Large intestine (tissue), 3 donors: Measurements from ENCODE around the gene APOL6. TPM values are rescaled to one million over a fixed set of nuclear protein-coding genes. Genes with fewer than 3 reads are reported as not detected.
"Not testable (repeated sequence)": the region's sequence is repeated elsewhere in the genome, so short reads cannot be mapped to it uniquely, and the experiment has no call there.

ENCODE experiments used
- DNase-seq, 2 donors: peaks; one replicate each; pipeline versions ENCODE4 v3.0.0 to v3.0.0-alpha.2; 2013
- H3K27ac ChIP-seq: one replicate; pipeline ENCODE4 v1.5.1; 2013; ENCODE audit warnings: low read length
- H3K27me3 ChIP-seq: 2 replicates; pipeline ENCODE4 v1.6.1; 2013; ENCODE audit warnings: low read length; ENCODE audit not compliant: control insufficient read depth, insufficient read depth
- H3K36me3 ChIP-seq: 2 replicates; pipeline ENCODE4 v1.6.1; 2013; ENCODE audit warnings: low read length; ENCODE audit not compliant: control insufficient read depth, insufficient read depth
- H3K4me1 ChIP-seq: one replicate; pipeline ENCODE4 v1.6.1; 2013; ENCODE audit warnings: low read length; ENCODE audit not compliant: control insufficient read depth, insufficient read depth
- H3K4me3 ChIP-seq: one replicate; pipeline ENCODE4 v1.5.1; 2013; ENCODE audit warnings: low read length
- H3K9me3 ChIP-seq: one replicate; pipeline ENCODE4 v1.6.1; 2013; ENCODE audit warnings: mild to moderate bottlenecking, low read depth, low read length, moderate library complexity; ENCODE audit not compliant: control insufficient read depth
- WGBS: methylation state at CpG from one replicate; pipeline ENCODE4 v1.1.5; 2013; ENCODE audit warnings: low lambda C conversion rate; ENCODE audit not compliant: insufficient coverage; 5-methylcytosine and 5-hydroxymethylcytosine counted together
- polyA plus RNA-seq: library from polyadenylated mRNA; unstranded; fragments of 120-200 nt; gene quantifications from one replicate; pipeline ENCODE4 v1.2.1, GENCODE V29; 2013

APOL6 gene
- polyA plus RNA-seq, 1 donor: 37.0 TPM

DNA sequence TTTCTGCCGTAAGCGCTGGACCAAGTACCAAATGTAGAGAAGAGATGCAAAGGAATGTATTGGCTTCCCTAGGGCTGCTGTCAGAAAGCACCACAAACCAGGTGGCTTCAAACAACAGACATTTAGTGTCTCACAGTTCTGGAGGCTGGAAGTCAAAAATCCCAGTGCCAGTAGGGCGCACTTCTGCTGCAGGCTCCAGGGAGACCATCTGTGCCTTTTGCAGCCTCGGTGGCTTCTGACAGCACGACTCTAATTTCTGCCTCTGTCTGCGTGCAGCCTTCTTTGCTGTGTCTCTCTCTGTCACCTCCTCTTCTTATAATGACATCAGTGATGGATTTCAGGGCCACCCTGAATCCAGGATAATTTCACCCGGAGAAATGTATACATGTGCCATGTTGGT is 2.8 kb downstream of the APOL6 start:
- WGBS: 100% methylated on average over 2 of the region's 7 CpGs
- Histone ChIP-seq H3K36me3 (peaks cover 8% of the 10 kb centered on the region), H3K9me3 (no peaks in the 10 kb centered on the region), H3K4me1 (peaks cover 15% of the 10 kb centered on the region), H3K27me3 (no peaks in the 10 kb centered on the region), H3K4me3 (no peak overlapping the region), H3K27ac (no peak overlapping the region)
- DNase-seq: no peak

DNA sequence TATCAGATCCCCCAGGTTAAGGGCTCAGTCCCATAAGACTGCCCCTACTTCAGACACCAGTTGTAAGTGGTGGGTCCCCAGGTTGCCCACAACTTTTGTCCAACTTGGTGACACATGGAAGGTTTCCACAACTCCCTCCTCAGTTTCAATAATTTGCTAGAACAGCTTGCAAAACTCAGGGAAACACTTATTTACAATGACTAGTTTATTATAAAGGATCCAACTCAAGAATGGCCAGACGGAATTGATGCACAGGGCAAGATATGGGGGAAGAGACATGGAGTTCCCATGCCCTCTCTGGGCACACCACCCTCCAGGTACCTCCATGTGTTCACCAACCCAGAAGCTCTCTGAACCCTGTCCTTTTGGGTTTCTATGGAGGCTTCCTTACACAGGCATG is 5.6 kb downstream of the APOL6 start:
- Histone ChIP-seq H3K4me1 (peaks cover 6% of the 10 kb centered on the region), H3K27me3 (no peaks in the 10 kb centered on the region), H3K9me3 (no peaks in the 10 kb centered on the region), H3K27ac (no peak overlapping the region), H3K36me3 (peaks cover 32% of the 10 kb centered on the region), H3K4me3 (no peak overlapping the region)
- WGBS: no CpG with 5 or more reads among the region's 1 CpG
- no peak for DNase-seq

DNA sequence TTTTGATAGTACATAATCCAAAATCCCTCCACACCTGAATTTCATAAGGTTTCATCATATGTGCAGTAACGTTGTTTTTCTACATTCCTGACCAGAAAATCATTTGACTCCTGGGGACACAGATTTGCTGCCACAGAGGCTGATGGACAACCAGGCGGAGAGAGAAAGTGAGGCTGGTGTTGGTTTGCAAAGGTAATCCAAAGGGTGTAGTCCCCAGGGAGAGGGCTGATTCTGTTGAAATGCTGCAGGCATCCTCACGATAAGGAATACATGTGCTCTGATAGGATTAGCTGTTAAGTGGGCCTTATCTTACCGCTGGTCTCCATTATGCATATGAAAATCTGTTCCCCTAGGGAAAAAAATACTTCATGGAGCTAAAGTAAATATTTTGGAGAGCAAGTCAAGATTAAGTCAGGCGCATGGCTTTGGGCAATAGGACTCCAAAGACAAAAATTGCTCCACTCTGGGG is 8.1 kb downstream of the APOL6 start:
- Histone ChIP-seq H3K27ac (no peak overlapping the region), H3K4me3 (no peak overlapping the region), H3K27me3 (no peaks in the 10 kb centered on the region), H3K36me3 (peaks cover 46% of the 10 kb centered on the region), H3K9me3 (no peaks in the 10 kb centered on the region), H3K4me1 (peaks cover 6% of the 10 kb centered on the region)
- no CpG with 5 or more reads among the region's 5 CpGs for WGBS
- DNase-seq: no peak

DNA sequence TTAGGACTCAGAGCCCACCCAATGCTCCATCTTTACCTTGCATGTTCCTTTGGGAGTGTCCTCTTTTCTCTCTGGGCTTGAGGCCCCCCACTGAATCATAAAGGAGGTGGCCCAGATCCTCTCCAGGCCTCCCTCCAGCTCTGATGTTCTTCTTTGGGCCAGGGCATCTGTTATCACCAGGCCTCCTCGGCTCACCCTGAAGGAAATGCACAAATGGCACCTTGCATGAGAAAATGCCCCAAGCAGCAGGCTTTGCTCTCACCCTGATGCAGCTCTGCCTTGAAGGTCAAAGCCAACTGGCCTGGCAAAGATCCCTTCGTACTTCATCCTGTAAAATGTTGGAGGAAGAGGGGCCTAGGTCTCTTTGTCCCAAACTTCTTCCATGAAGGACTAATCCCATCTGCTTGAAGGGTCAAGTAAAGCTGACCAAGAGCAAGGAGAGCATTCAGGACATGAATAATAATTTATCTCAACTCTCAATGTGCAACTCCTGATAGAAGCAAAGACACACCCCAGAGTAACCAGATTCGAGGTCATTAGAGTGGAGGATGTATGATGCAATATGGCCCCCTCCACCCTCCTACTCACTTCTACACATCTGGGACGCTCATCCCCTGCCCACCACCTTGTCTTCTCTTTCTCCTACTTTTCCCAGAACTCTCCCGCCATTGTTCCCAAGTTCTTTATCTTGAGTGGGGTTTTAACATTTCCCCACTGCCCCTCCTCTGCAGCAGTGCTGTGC is 9.5 kb downstream of the APOL6 start:
- H3K36me3 ChIP-seq: peaks cover 46% of the 10 kb centered on the region
- H3K9me3 ChIP-seq: no peaks in the 10 kb centered on the region
- no peaks in the 10 kb centered on the region for H3K27me3 ChIP-seq
- WGBS: no CpG with 5 or more reads among the region's 5 CpGs
- H3K4me3 ChIP-seq: no peak overlapping the region
- H3K27ac ChIP-seq: no peak overlapping the region
- DNase-seq: no peak
- H3K4me1 ChIP-seq: peaks cover 17% of the 10 kb centered on the region

DNA sequence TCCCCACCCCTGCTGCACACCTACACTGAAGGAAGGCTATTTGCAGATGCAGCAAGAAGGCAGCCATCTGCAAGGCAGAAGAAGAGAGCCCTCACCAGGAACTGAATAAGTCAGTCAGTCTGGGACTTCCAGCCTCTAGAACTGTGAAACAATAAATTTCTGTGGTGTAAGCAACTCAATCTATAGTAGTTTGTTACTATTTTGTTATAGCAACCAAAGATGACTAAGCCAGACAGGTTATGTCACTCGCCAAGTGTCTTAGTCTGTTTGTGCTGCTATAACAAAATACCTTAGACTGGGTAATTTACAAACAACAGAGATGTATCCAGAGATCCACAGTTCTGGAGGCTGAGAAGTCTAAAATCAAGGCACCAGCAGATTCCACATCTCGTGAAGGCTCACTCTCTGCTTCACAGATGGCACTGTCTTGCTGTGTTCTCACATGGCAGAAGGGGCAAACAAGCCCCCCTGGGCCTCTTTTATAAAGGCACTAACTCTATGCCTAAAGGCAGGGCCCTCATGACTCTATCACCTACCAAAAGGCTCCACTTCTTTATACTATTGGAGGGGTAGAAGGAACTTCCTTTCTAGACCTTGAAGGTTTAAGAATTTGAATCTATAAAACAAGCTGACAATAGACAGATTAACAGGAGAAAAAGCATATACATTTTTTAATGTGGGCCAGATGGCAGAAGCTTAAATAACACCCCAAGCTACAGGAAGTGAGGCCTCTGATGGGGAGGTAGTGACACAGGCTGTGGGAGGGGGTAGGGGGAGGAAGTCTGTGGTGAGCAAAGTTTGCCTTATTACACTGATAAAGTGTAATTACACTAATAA is 12.3 kb downstream of the APOL6 start:
- H3K4me1 ChIP-seq: peaks cover 23% of the 10 kb centered on the region
- no peak overlapping the region for H3K4me3 ChIP-seq
- no peaks in the 10 kb centered on the region for H3K27me3 ChIP-seq
- no CpG with 5 or more reads among the region's 2 CpGs for WGBS
- H3K27ac ChIP-seq: peak overlapping the region; percentile 87
- peak; percentile 85 to 91 for DNase-seq
- peaks cover 42% of the 10 kb centered on the region for H3K36me3 ChIP-seq
- H3K9me3 ChIP-seq: no peaks in the 10 kb centered on the region

DNA sequence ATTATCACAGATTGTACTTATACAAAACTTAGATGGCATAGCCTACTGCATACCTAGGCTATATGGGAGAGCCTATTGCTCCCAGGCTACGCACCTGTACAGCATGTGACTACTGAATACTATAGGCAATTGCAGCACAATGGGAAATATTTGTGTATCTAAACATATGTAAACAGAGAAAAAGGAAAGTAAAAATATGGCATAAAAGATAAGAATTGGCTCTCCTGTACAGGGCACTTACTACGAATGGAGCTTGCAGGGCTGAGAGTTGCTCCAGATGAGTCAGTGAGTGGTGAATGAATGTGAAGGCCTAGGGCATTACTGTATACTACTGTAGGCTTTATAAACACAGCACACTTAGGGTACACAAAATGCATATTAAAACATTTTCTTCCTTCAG is 13.2 kb downstream of the APOL6 start:
- Histone ChIP-seq H3K27me3 (no peaks in the 10 kb centered on the region), H3K4me3 (no peak overlapping the region), H3K4me1 (peaks cover 23% of the 10 kb centered on the region), H3K27ac (peak overlapping the region; percentile 87), H3K36me3 (peaks cover 39% of the 10 kb centered on the region), H3K9me3 (peaks cover 2% of the 10 kb centered on the region)
- WGBS: 20% methylated on average over 1 of the region's 2 CpGs
- peak in 1 of 2 donors; percentile 73 for DNase-seq

DNA sequence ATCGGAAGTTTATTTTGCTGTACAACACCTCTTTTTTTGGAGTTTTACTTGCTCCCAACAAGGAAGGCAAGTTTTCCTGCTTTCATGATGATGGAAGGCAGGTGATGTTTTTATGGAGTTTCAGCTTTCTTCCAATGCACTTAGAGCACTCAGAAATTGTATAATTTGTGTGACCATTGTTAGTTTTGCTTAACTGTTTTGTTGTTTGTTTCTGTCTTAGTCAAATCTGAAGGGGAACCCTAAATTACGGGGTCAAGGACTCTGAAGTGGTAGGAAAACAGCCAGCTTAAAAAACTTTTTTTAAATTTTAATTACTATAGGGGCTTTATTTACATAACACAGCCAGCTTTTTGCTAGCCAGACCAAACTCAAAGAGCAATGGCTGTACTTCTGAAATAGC is 14.7 kb downstream of the APOL6 start:
- Histone ChIP-seq H3K4me3 (no peak overlapping the region), H3K27ac (no peak overlapping the region)
- WGBS: 43% methylated on average over 1 of the region's 2 CpGs

DNA sequence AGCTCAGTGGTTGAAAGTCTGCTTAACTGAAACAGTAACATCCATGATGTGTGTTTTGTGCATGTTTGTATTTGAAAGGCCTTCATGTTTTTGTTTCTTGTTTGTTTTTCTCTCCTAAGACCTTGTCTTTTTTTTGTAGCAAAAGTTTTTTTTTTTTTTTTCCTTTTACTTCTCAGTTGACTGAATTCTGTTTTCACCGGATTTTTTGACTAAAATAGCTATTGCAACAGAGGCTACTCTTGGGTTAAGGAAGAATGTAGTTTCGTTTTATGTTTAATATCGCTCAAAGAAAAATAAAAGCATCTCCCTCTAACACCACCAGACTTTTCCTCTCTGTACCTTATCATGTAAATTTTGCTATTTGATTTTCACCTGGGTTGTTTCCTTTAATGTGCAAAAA is 15.1 kb downstream of the APOL6 start:
- no peak for DNase-seq
- Histone ChIP-seq H3K4me1 (peaks cover 23% of the 10 kb centered on the region), H3K4me3 (no peak overlapping the region), H3K27ac (no peak overlapping the region), H3K36me3 (peaks cover 24% of the 10 kb centered on the region), H3K9me3 (peaks cover 2% of the 10 kb centered on the region), H3K27me3 (no peaks in the 10 kb centered on the region)
- WGBS: 93% methylated on average over 2 of the region's 3 CpGs

More for the DNA sequence above, 14.7 kb downstream of the APOL6 start:
- H3K36me3 ChIP-seq: peaks cover 29% of the 10 kb centered on the region
- peaks cover 2% of the 10 kb centered on the region for H3K9me3 ChIP-seq
- peaks cover 23% of the 10 kb centered on the region for H3K4me1 ChIP-seq
- DNase-seq: no peak
- no peaks in the 10 kb centered on the region for H3K27me3 ChIP-seq

DNA sequence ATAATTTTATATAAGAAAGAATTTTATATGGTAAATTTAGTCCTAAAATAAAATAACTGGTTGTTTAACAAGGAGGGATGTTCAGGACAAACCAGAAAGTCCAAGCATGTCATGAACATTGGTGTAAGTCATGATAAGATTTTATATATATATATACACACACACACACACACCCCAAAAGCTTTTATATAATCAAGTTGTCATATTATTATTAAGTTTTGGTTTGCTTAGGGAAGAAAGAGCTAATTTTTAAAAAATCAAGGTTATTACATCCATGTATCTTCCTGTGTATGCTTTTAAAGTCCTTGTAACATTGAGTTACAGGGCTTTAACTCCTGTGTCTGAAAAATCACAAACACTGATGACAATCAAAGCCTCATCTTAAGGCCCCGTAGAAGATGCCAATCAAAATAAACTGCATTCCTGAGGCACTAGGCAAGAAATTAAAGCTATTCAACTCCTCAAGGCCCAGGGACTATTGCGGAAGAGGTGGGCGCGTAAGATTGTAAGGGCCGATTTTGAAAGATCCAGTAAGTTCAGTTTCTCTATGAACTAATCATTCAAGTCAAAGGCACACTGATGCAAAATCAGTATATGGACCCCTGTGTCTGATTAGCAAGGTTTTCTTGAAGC is 16.8 kb downstream of the APOL6 start:
- Histone ChIP-seq H3K9me3 (peaks cover 2% of the 10 kb centered on the region), H3K27me3 (no peaks in the 10 kb centered on the region), H3K4me1 (peaks cover 23% of the 10 kb centered on the region), H3K4me3 (no peak overlapping the region), H3K36me3 (peaks cover 8% of the 10 kb centered on the region), H3K27ac (no peak overlapping the region)
- DNase-seq: no peak
- WGBS: 80% methylated on average over 1 of the region's 5 CpGs

DNA sequence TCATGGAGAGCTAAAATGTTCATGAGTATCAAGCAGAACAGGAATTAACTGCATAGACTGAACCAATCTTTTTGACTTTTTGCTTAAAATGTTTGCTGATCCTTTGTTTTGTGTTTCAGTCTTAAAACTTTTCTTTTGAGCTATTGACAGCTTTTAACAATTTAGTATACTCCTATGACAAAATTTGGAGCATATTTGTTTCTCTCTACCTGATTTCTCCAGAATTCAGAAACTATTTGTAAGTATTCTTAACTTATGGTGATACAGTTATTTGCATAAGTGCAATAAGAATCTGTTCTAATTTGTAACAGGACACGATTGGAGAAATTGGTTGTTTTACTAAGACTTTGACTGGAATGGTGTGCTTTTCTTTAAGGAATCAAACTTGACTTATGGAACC is 18.5 kb downstream of the APOL6 start:
- WGBS: 100% methylated on average over 1 of the region's 1 CpG
- not testable (repeated sequence) for H3K36me3 ChIP-seq, DNase-seq, H3K27ac ChIP-seq, H3K9me3 ChIP-seq, H3K27me3 ChIP-seq, H3K4me3 ChIP-seq
- peaks cover 14% of the 10 kb centered on the region for H3K4me1 ChIP-seq
